Esophagus muscularis mucosa (tissue), 4 donors: Measurements from ENCODE around the gene SPECC1. TPM values are rescaled to one million over a fixed set of nuclear protein-coding genes. Genes with fewer than 3 reads are reported as not detected.
A peak's percentile ranks its signal among the peaks of the same experiment; 100 is the strongest.
"Not testable (repeated sequence)": the region's sequence is repeated elsewhere in the genome, so short reads cannot be mapped to it uniquely, and the experiment has no call there.

Experiments
- DNase-seq: peaks from one replicate; pipeline ENCODE4 v3.0.0-alpha.2; 2017; ENCODE audit errors: extremely low spot score
- H3K27ac ChIP-seq, 4 donors: fragments of 200-600 bp; sonication (generic); replicated peaks in 1 of 4; 1 replicate in 3 of 4; 2 replicates in 1 of 4; pipeline ENCODE4 v1.5.1; 2016 to 2019; ENCODE audit warnings: mild to moderate bottlenecking in 1 of 4
- H3K27me3 ChIP-seq, 4 donors: fragments of 200-600 bp; sonication (generic); one replicate each; pipeline versions ENCODE4 v1.5.1 to v1.6.0; 2016 to 2019
- H3K36me3 ChIP-seq, 4 donors: fragments of 200-600 bp; sonication (generic); one replicate each; pipeline ENCODE4 v1.5.1; 2016 to 2019
- H3K4me1 ChIP-seq, 4 donors: fragments of 200-600 bp; sonication (generic); one replicate each; pipeline ENCODE4 v1.5.1; 2016 to 2019
- H3K4me3 ChIP-seq, 4 donors: fragments of 200-600 bp; sonication (generic); 1 replicate in 2 of 4; 2 replicates in 2 of 4; pipeline ENCODE4 v1.5.1; 2016 to 2019; ENCODE audit warnings: mild to moderate bottlenecking in 4 of 4, moderate library complexity in 1 of 4
- H3K9me3 ChIP-seq, 4 donors: fragments of 200-600 bp; sonication (generic); 1 replicate in 3 of 4; 2 replicates in 1 of 4; pipeline ENCODE4 v1.5.1; 2016 to 2019
- CTCF ChIP-seq, 3 experiments: fragments of 200-600 bp in 2 of 3; fragments of 450-650 bp in 1 of 3; sonication (generic) in 2 of 3; IDR thresholded peaks; one replicate each; pipeline ENCODE4 v1.5.1; 2017 to 2019; ENCODE audit warnings: antibody characterized with exemption in 3 of 3, mild to moderate bottlenecking in 2 of 3, moderate library complexity in 1 of 3
- EP300 ChIP-seq: sonication (generic); formaldehyde crosslinking; IDR thresholded peaks from one replicate; pipeline ENCODE4 v1.6.1; 2017; ENCODE audit warnings: antibody characterized with exemption
- POLR2A ChIP-seq: fragments of 450-650 bp; IDR thresholded peaks from one replicate; pipeline ENCODE4 v1.6.1; 2017; ENCODE audit warnings: antibody characterized with exemption, moderate library complexity, mild to moderate bottlenecking, low read depth
- POLR2AphosphoS5 ChIP-seq, 2 donors: sonication (generic); formaldehyde crosslinking; IDR thresholded peaks; one replicate each; pipeline ENCODE4 v1.6.1; 2017; ENCODE audit warnings: antibody characterized with exemption in 2 of 2
- WGBS: methylation state at CpG from one replicate; pipeline ENCODE4 v1.1.5; 2018; 5-methylcytosine and 5-hydroxymethylcytosine counted together
- intact Hi-C: fragments of 100-400 bp; cut with DNase I; formaldehyde crosslinking; loops from one replicate; pipeline ENCODE4 v1.15.1; 2023
- total RNA-seq, 4 donors: library from RNA; depleted of rRNA; stranded (reverse); fragments of >200 nt; gene quantifications; one replicate each; pipeline versions ENCODE4 v1.1.0 to v1.2.1, GENCODE V29; 2016

Gene SPECC1
- total RNA-seq, 4 donors from 2014 or later: 16.7 to 28.8 (median 24.7) TPM

GRCh38 chr17:20073055-20073979 is 64.2 kb downstream of the SPECC1 start:
- Histone ChIP-seq H3K4me3 (peak overlapping the region; percentile 21 to 43 (median 29)), H3K36me3 (no peaks in the 10 kb centered on the region), H3K4me1 (peaks cover 0 to 4% (median 0%) of the 10 kb centered on the region in 4 donors), H3K27ac (peak overlapping the region; percentile 2 to 45 (median 24)), H3K27me3 (no peaks in the 10 kb centered on the region), H3K9me3 (no peaks in the 10 kb centered on the region)
- intact Hi-C loops: no loop called here
- TF ChIP-seq POLR2AphosphoS5 (IDR thresholded peaks at IDR 0.05): peak; percentile 13 to 57
- no peak for TF ChIP-seq EP300
- WGBS: 55% methylated on average over 14 of the region's 14 CpGs
- DNase-seq: no peak

GRCh38 chr17:20074001-20074400 is 64.8 kb downstream of the SPECC1 start:
- no peaks in the 10 kb centered on the region for H3K9me3 ChIP-seq
- H3K4me3 ChIP-seq: peak overlapping the region; percentile 21 to 43 (median 29)
- H3K4me1 ChIP-seq: peaks cover 0 to 4% (median 0%) of the 10 kb centered on the region in 4 donors
- no peaks in the 10 kb centered on the region for H3K27me3 ChIP-seq
- intact Hi-C loops: no loop called here
- no peak for TF ChIP-seq CTCF (IDR thresholded peaks at IDR 0.05)
- no peak for TF ChIP-seq POLR2AphosphoS5 (IDR thresholded peaks at IDR 0.05)
- no peak for TF ChIP-seq EP300
- no peak for DNase-seq
- H3K36me3 ChIP-seq: no peaks in the 10 kb centered on the region
- WGBS: 60% methylated on average over 7 of the region's 7 CpGs
- H3K27ac ChIP-seq: peak overlapping the region; percentile 2 to 45 (median 24)

- TF ChIP-seq CTCF (IDR thresholded peaks at IDR 0.05): no peak
- TF ChIP-seq POLR2A: no peak
- TF ChIP-seq POLR2AphosphoS5 (IDR thresholded peaks at IDR 0.05): no peak
- TF ChIP-seq EP300: no peak
- Histone ChIP-seq H3K27ac (peak overlapping the region in 3 of 4 donors; percentile 16 to 45 (median 36)), H3K4me3 (peak overlapping the region in 3 of 4 donors; percentile 25 to 43 (median 33)), H3K4me1 (peaks cover 0 to 4% (median 0%) of the 10 kb centered on the region in 4 donors), H3K9me3 (no peaks in the 10 kb centered on the region), H3K27me3 (no peaks in the 10 kb centered on the region), H3K36me3 (no peaks in the 10 kb centered on the region)
- intact Hi-C loops: no loop called here
- WGBS: 64% methylated on average over 3 of the region's 3 CpGs
- DNase-seq: no peak
These were observed 65.3 kb downstream of the SPECC1 start for GRCh38 chr17:20074489-20074888.

- H3K27me3 ChIP-seq, H3K27ac ChIP-seq, H3K4me1 ChIP-seq, intact Hi-C loops, H3K9me3 ChIP-seq, H3K4me3 ChIP-seq, H3K36me3 ChIP-seq, DNase-seq: not testable (repeated sequence)
- WGBS: 85% methylated on average over 3 of the region's 3 CpGs
These were observed 67.0 kb downstream of the SPECC1 start for GRCh38 chr17:20076137-20076536.

GRCh38 chr17:20077978-20078685 is 69.0 kb downstream of the SPECC1 start:
- Histone ChIP-seq H3K4me1 (peaks cover 0 to 2% (median 0%) of the 10 kb centered on the region in 4 donors), H3K9me3 (no peaks in the 10 kb centered on the region), H3K27me3 (no peaks in the 10 kb centered on the region), H3K4me3 (no peak overlapping the region), H3K36me3 (no peaks in the 10 kb centered on the region), H3K27ac (no peak overlapping the region)
- WGBS: 70% methylated on average over 3 of the region's 3 CpGs
- DNase-seq: no peak
- TF ChIP-seq EP300: no peak
- TF ChIP-seq POLR2AphosphoS5 (IDR thresholded peaks at IDR 0.05): no peak
- TF ChIP-seq POLR2A: no peak
- no peak for TF ChIP-seq CTCF (IDR thresholded peaks at IDR 0.05)
- intact Hi-C loops: no loop called here
